ENCODE results near the gene CIDEA.

DNA sequence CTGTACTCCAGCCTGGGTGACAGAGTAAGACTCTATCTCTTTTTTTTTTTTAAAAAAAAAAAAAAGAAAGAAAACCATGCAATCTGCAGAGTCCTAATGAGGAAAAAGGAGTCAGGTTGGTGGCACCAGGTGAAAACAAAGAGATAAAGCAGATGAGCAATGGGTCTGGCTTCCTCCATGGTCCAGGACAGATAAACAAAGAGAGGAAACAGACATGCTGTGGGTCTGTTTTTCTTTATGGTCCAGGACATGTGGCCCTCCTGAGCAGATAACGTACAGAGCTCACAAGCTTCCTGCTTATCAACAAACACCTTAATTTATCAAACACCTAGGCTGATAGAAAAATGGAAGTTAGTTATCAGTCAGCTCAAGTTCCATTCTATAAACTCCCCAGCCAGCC is 29.5 kb downstream of the CIDEA start:
- TF ChIP-seq, protein P1, sequence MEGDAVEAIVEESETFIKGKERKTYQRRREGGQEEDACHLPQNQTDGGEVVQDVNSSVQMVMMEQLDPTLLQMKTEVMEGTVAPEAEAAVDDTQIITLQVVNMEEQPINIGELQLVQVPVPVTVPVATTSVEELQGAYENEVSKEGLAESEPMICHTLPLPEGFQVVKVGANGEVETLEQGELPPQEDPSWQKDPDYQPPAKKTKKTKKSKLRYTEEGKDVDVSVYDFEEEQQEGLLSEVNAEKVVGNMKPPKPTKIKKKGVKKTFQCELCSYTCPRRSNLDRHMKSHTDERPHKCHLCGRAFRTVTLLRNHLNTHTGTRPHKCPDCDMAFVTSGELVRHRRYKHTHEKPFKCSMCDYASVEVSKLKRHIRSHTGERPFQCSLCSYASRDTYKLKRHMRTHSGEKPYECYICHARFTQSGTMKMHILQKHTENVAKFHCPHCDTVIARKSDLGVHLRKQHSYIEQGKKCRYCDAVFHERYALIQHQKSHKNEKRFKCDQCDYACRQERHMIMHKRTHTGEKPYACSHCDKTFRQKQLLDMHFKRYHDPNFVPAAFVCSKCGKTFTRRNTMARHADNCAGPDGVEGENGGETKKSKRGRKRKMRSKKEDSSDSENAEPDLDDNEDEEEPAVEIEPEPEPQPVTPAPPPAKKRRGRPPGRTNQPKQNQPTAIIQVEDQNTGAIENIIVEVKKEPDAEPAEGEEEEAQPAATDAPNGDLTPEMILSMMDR (IDR thresholded peaks at IDR 0.05), result no peak
- no peak for TF ChIP-seq POLR2AphosphoS5 (IDR thresholded peaks at IDR 0.05)
- no peak for TF ChIP-seq POLR2A (IDR thresholded peaks at IDR 0.05)
- no peak for TF ChIP-seq EP300 (IDR thresholded peaks at IDR 0.05)
